Muscle layer of duodenum (tissue), 2 donors: Measurements from ENCODE around the gene BICD2.

Experiments
- H3K27ac ChIP-seq: one replicate; pipeline ENCODE4 v1.7.0; 2013; ENCODE audit warnings: mild to moderate bottlenecking, low read length
- H3K27me3 ChIP-seq: one replicate; pipeline ENCODE4 v1.7.0; 2013; ENCODE audit warnings: low read depth, mild to moderate bottlenecking, control low read depth, low read length
- H3K36me3 ChIP-seq, 2 donors: one replicate each; pipeline ENCODE4 v1.7.0; 2013; ENCODE audit warnings: low read length in 2 of 2, control low read depth in 1 of 2, mild to moderate bottlenecking in 1 of 2; ENCODE audit not compliant: insufficient read depth in 2 of 2, control insufficient read depth in 1 of 2
- H3K4me1 ChIP-seq, 2 donors: one replicate each; pipeline ENCODE4 v1.7.0; 2013; ENCODE audit warnings: low read length in 2 of 2, mild to moderate bottlenecking in 2 of 2, control low read depth in 1 of 2, moderate library complexity in 1 of 2; ENCODE audit not compliant: insufficient read depth in 2 of 2, control insufficient read depth in 1 of 2
- H3K4me3 ChIP-seq, 2 donors: one replicate each; pipeline ENCODE4 v1.7.0; 2013; ENCODE audit warnings: low read length in 2 of 2, low read depth in 1 of 2, mild to moderate bottlenecking in 1 of 2
- H3K9me3 ChIP-seq, 2 donors: one replicate each; pipeline ENCODE4 v1.7.0; 2013; ENCODE audit warnings: low read length in 2 of 2, control low read depth in 1 of 2, mild to moderate bottlenecking in 1 of 2; ENCODE audit not compliant: control insufficient read depth in 1 of 2
- donor health status: healthy.

BICD2 gene

DNA sequence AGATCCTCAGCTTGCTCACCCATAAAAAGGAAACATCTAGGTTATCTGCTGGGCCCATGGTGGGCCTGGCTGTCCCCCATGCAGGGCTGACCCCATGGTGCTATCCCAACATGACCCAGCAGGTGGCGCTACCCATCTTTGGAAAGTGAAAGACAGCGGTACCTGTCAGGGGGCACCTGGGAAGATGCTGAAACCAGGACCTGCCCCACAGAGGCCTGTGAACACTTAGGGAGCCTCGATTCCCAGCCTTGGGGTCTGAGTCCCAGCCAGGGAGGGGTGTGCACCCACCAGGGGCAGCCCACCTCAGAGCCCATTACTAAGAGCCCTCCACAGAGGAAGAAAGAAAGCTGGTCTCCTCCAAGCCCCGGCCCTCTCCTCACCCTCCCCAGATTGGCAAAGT lies 48.1 kb downstream of the BICD2 start:
- Histone ChIP-seq H3K36me3 (peaks cover 57 to 91% of the 10 kb centered on the region in 2 donors), H3K4me3 (no peak overlapping the region), H3K27ac (no peak overlapping the region), H3K9me3 (no peaks in the 10 kb centered on the region), H3K27me3 (no peaks in the 10 kb centered on the region), H3K4me1 (no peaks in the 10 kb centered on the region)

GRCh38 chr9:92715488-92716231 lies 49.0 kb downstream of the BICD2 start:
- H3K4me1 ChIP-seq, result no peaks in the 10 kb centered on the region
- no peaks in the 10 kb centered on the region for H3K27me3 ChIP-seq
- peaks cover 62 to 91% of the 10 kb centered on the region in 2 donors for H3K36me3 ChIP-seq
- H3K4me3 ChIP-seq, result no peak overlapping the region
- no peaks in the 10 kb centered on the region for H3K9me3 ChIP-seq
- H3K27ac ChIP-seq, result no peak overlapping the region

DNA sequence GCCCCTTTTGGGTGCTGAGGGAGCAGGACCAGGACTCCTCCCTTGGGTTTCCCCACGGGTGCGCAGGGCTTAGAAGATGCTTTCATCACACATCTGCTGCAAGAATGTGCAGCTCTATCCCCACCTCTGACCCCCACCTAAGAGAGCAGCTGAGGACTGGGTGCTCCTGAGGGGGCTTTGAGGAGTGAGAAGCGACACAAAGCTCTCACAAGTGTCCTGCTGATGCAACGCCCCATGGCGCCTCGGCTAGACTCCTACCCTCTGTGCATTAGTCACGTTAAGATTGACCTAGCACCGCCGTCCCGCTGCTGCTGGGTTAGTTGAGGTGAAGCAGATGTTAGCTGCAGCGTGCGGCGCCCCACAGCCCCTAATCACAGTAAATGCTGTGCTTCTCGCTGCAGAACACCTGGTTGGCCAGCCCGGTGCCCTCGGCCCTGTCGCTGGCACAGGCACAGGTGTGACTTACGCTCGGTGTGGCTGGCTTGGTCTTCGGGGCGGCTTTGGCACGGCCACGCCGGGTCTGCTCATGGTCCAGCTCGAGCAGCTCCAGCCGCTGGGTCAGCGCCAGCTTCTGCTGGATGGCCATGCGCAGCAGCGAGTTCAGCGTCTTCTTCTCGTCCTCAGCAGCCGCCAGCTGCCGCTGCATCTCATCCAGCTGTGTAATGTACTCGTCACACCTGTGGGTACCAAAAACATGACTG lies 49.7 kb downstream of the BICD2 start:
- Histone ChIP-seq H3K4me3 (no peak overlapping the region), H3K27me3 (no peaks in the 10 kb centered on the region), H3K36me3 (peaks cover 57 to 89% of the 10 kb centered on the region in 2 donors), H3K9me3 (no peaks in the 10 kb centered on the region), H3K27ac (no peak overlapping the region), H3K4me1 (no peaks in the 10 kb centered on the region)

GRCh38 chr9:92714016-92714415 lies 50.6 kb downstream of the BICD2 start:
- Histone ChIP-seq H3K4me3 (no peak overlapping the region), H3K27me3 (no peaks in the 10 kb centered on the region), H3K27ac (no peak overlapping the region), H3K4me1 (no peaks in the 10 kb centered on the region), H3K36me3 (peaks cover 49 to 79% of the 10 kb centered on the region in 2 donors), H3K9me3 (no peaks in the 10 kb centered on the region)

DNA sequence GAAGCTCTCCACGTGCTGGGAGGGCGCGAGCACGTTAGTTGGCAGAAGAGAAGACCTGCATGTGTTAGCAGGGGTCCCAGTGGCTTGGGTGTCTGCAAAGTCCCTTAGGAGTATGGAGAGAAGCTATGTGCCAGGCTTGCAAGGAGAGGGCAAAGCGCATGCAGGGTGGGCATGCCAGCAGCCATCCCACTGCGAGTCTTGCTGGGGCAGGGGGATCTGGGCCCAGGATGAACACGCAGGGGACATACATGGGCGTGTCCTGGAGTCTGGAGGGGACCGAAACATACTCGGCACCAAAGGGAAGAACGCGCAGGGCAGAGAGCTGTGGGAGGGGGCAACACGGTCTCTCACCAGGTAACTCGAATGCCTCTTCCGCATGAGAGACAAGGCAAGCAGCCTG lies 51.1 kb downstream of the BICD2 start:
- Histone ChIP-seq H3K9me3 (no peaks in the 10 kb centered on the region), H3K4me1 (no peaks in the 10 kb centered on the region), H3K27ac (no peak overlapping the region), H3K4me3 (no peak overlapping the region), H3K27me3 (no peaks in the 10 kb centered on the region), H3K36me3 (peaks cover 49 to 74% of the 10 kb centered on the region in 2 donors)

- no peaks in the 10 kb centered on the region for H3K9me3 ChIP-seq
- H3K4me1 ChIP-seq, result no peaks in the 10 kb centered on the region
- no peaks in the 10 kb centered on the region for H3K27me3 ChIP-seq
- no peak overlapping the region for H3K27ac ChIP-seq
- H3K4me3 ChIP-seq, result no peak overlapping the region
- H3K36me3 ChIP-seq, result peaks cover 49 to 67% of the 10 kb centered on the region in 2 donors
Observed at GRCh38 chr9:92712767-92713166, 51.9 kb downstream of the BICD2 start.

- H3K27ac ChIP-seq, result no peak overlapping the region
- H3K4me1 ChIP-seq, result no peaks in the 10 kb centered on the region
- H3K36me3 ChIP-seq, result peaks cover 40 to 58% of the 10 kb centered on the region in 2 donors
Observed at GRCh38 chr9:92711844-92712243, 52.8 kb downstream of the BICD2 start.

GRCh38 chr9:92711146-92711545 lies 53.5 kb downstream of the BICD2 start:
- Histone ChIP-seq H3K9me3 (no peaks in the 10 kb centered on the region), H3K36me3 (peaks cover 40 to 54% of the 10 kb centered on the region in 2 donors), H3K4me3 (no peak overlapping the region), H3K4me1 (no peaks in the 10 kb centered on the region), H3K27me3 (no peaks in the 10 kb centered on the region), H3K27ac (no peak overlapping the region)

More at GRCh38 chr9:92711844-92712243, 52.8 kb downstream of the BICD2 start:
- Histone ChIP-seq H3K9me3 (no peaks in the 10 kb centered on the region), H3K27me3 (no peaks in the 10 kb centered on the region), H3K4me3 (no peak overlapping the region)

- H3K36me3 ChIP-seq, result peaks cover 35 to 46% of the 10 kb centered on the region in 2 donors
- H3K4me3 ChIP-seq, result no peak overlapping the region
- no peaks in the 10 kb centered on the region for H3K9me3 ChIP-seq
- no peak overlapping the region for H3K27ac ChIP-seq
- H3K27me3 ChIP-seq, result no peaks in the 10 kb centered on the region
- no peaks in the 10 kb centered on the region for H3K4me1 ChIP-seq
Observed at GRCh38 chr9:92710368-92710767, 54.3 kb downstream of the BICD2 start.

GRCh38 chr9:92709954-92710353 lies 54.7 kb downstream of the BICD2 start:
- Histone ChIP-seq H3K36me3 (peaks cover 32 to 42% of the 10 kb centered on the region in 2 donors), H3K4me1 (no peaks in the 10 kb centered on the region), H3K27me3 (no peaks in the 10 kb centered on the region), H3K9me3 (no peaks in the 10 kb centered on the region), H3K4me3 (no peak overlapping the region), H3K27ac (no peak overlapping the region)

GRCh38 chr9:92709240-92709639 lies 55.4 kb downstream of the BICD2 start:
- H3K27ac ChIP-seq, result no peak overlapping the region

More at GRCh38 chr9:92709240-92709639, 55.4 kb downstream of the BICD2 start:
- Histone ChIP-seq H3K27me3 (no peaks in the 10 kb centered on the region), H3K9me3 (no peaks in the 10 kb centered on the region), H3K4me1 (no peaks in the 10 kb centered on the region), H3K4me3 (no peak overlapping the region), H3K36me3 (peaks cover 25 to 35% of the 10 kb centered on the region in 2 donors)
